Activated CD4-positive, CD25-positive, alpha-beta regulatory T cell treated with anti-CD3 and anti-CD28 coated beads, Interleukin-2, amount 50 U/mL, for 16 hours (primary cell): ENCODE results near the gene CALHM2.
A peak's percentile ranks its signal among the peaks of the same experiment; 100 is the strongest.

Experiments used
- DNase-seq: peaks from one replicate; pipeline ENCODE4 v3.0.0-alpha.2; 2020; ENCODE audit warnings: low read depth, low spot score

The CALHM2 gene

GRCh38 chr10:103476046-103476768, 24.0 kb upstream of the CALHM2 start:
- no peak for DNase-seq

- DNase-seq: no peak
Measured at GRCh38 chr10:103475437-103475836, 23.3 kb upstream of the CALHM2 start.

GRCh38 chr10:103474077-103474476, 21.9 kb upstream of the CALHM2 start:
- DNase-seq: no peak

- no peak for DNase-seq
Measured at GRCh38 chr10:103473261-103473671, 21.1 kb upstream of the CALHM2 start.

- DNase-seq: no peak
Measured at GRCh38 chr10:103472005-103472404, 19.8 kb upstream of the CALHM2 start.

- DNase-seq: peak; percentile 25
Measured at GRCh38 chr10:103470761-103471653, 18.8 kb upstream of the CALHM2 start.

GRCh38 chr10:103469201-103469600, 17.0 kb upstream of the CALHM2 start:
- no peak for DNase-seq

- DNase-seq: no peak
Measured at GRCh38 chr10:103467406-103467805, 15.2 kb upstream of the CALHM2 start.

- DNase-seq: no peak
Measured at GRCh38 chr10:103466734-103467133, 14.6 kb upstream of the CALHM2 start.

- no peak for DNase-seq
Measured at GRCh38 chr10:103465411-103466179, 13.4 kb upstream of the CALHM2 start.

GRCh38 chr10:103463499-103463898, 11.3 kb upstream of the CALHM2 start:
- DNase-seq: no peak

GRCh38 chr10:103459615-103460014, 7.4 kb upstream of the CALHM2 start:
- no peak for DNase-seq

- DNase-seq: no peak
Measured at GRCh38 chr10:103458720-103459119, 6.5 kb upstream of the CALHM2 start, which contains the start of gene CALHM1. TSS of gene CALHM1 (minus strand) at chr10:103458900. CDS start at chr10:103458751, 149 bp downstream.

- no peak for DNase-seq
Measured at GRCh38 chr10:103457896-103458583, 5.9 kb upstream of the CALHM2 start.

GRCh38 chr10:103457176-103457712, 5.1 kb upstream of the CALHM2 start:
- no peak for DNase-seq

GRCh38 chr10:103456074-103456660, 4.0 kb upstream of the CALHM2 start:
- no peak for DNase-seq

GRCh38 chr10:103455235-103455634, 3.1 kb upstream of the CALHM2 start:
- no peak for DNase-seq

GRCh38 chr10:103454026-103454425, 1.9 kb upstream of the CALHM2 start:
- no peak for DNase-seq

GRCh38 chr10:103452506-103453230, 498 bp upstream of the CALHM2 start:
- DNase-seq: no peak
